NCI-H524 (cell line): ENCODE results near the gene JAG1.

Experiments
- DNase-seq, 2 experiments: peaks; one replicate each; lab custom pipeline; 2025; lab: John Stamatoyannopoulos, UW

The JAG1 gene

GRCh38 chr20:10673842-10674683 lies at the start of gene JAG1:
Gene JAG1, minus strand, starts transcription at chr20:10673999. Its CDS starts 469 bp downstream, at chr20:10673530.
- peak; percentile 83 to 91 for DNase-seq

DNA sequence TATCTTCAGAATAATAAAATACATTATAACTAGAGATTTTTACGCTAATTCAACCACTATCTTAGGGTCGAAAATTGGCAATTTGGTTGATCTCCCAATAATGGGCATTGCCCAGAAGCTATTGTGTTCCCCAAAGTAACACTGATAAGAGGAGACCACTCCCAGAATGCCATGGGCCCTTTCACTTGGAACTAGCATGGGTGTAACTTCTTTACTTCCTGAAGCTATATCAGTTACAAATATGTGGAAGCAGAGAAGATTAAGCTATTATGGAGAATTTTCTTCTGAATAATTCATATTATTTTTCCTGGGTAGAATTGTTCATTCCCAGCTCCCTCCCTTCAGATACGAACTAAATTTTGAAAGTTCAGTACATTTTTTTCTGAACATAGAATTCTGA lies 48.2 kb upstream of the JAG1 start:
- DNase-seq: no peak

GRCh38 chr20:10721137-10721896 lies 47.5 kb upstream of the JAG1 start:
- DNase-seq: no peak

GRCh38 chr20:10720565-10720964 lies 46.8 kb upstream of the JAG1 start:
- DNase-seq: no peak

DNA sequence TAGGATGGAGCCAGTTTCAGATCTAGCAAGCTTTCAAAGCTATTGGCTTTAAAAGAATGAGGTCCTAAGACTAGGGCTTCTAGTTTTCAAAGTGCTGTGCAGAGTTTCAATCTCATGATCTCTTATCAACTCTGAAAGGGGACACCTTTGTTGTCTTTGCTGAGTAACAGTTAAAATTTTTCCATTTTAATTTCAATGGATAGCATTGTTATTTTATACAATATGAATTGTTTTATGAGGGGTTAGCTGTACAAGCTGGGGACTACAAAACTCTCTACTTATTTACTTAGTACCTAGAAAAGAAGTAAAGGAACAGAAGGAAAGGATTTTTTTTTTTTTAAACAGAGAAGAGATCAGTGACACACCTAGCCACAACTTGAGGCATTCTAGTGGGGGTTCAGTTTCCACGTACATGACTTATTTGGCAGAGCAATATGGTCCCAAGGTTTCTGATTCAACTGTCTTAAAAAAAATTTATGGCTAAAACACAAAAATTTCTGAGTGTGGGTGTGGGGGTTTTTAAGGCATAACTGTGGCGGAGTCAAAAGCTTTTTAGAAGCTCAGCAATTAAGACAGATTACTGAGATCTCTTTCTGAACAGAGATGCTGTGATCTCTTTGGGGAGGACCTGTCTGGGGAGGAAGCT lies 46.1 kb upstream of the JAG1 start:
- no peak for DNase-seq

- DNase-seq: peak in 1 of 2 experiments; percentile 6
Measured at GRCh38 chr20:10718661-10719060, 44.9 kb upstream of the JAG1 start.

GRCh38 chr20:10716855-10717254 lies 43.1 kb upstream of the JAG1 start:
- DNase-seq: no peak

DNA sequence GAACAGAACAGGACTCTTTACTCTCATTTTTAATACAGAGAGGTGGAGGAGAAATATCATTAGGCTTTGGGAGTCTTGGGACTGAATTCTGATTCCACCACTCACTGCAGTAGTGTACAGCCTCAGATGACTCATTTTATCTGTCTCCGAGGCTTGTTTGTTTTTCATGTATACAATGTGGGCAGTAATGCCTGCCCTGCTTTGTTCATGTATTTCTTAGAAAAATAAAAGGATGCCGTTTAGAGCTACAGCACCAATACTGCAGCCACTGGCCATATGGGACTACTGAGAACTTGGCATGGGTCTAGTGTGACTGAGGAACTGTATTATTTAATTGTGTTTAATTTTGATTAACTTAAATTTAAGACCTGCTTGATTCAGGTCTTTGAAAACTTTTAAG lies 41.2 kb upstream of the JAG1 start:
- DNase-seq: no peak

- no peak for DNase-seq
Measured at GRCh38 chr20:10714236-10714975, 40.6 kb upstream of the JAG1 start.

GRCh38 chr20:10713161-10713560 lies 39.4 kb upstream of the JAG1 start:
- DNase-seq: peak in 1 of 2 experiments; percentile 41

GRCh38 chr20:10711903-10712451 lies 38.2 kb upstream of the JAG1 start:
- peak in 1 of 2 experiments; percentile 3 for DNase-seq

DNA sequence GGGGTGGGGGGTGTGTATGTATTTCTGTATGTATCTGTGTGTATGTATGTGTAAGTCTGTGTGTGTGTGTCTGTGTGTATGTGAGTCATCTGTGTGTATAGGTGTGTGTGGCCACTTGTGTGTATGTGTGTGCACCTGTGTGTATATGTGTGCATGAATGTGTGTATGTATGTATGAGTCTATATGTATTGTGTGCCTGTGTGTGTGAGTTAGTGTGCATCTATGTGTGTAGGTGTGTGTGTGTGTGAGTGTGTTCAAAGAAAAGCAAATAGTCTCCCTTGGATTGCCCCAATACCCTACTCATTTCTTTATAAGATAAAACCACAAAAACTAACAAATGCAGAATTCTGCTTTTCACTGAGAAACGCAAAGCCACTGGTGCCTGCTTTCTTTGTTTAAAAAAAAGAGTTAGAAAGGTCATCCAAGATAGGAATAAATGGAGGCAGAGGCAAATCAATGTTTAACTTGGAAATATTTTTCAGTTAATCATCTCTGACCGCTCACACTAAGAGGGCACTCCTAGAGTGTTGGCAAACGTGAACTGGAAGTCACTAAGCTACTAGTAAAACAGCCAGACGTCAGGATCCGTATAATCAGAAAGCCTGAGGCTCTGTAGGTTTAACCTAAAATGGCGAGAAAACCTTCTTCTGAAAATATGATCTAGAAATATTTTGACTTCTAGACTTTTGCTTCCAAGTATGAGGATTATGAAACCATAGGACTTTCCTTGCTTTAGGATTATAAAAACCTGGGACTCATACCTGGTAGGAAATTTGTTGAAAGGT lies 37.4 kb upstream of the JAG1 start:
- DNase-seq: no peak

- DNase-seq: no peak
Measured at GRCh38 chr20:10709916-10710315, 36.1 kb upstream of the JAG1 start.

DNA sequence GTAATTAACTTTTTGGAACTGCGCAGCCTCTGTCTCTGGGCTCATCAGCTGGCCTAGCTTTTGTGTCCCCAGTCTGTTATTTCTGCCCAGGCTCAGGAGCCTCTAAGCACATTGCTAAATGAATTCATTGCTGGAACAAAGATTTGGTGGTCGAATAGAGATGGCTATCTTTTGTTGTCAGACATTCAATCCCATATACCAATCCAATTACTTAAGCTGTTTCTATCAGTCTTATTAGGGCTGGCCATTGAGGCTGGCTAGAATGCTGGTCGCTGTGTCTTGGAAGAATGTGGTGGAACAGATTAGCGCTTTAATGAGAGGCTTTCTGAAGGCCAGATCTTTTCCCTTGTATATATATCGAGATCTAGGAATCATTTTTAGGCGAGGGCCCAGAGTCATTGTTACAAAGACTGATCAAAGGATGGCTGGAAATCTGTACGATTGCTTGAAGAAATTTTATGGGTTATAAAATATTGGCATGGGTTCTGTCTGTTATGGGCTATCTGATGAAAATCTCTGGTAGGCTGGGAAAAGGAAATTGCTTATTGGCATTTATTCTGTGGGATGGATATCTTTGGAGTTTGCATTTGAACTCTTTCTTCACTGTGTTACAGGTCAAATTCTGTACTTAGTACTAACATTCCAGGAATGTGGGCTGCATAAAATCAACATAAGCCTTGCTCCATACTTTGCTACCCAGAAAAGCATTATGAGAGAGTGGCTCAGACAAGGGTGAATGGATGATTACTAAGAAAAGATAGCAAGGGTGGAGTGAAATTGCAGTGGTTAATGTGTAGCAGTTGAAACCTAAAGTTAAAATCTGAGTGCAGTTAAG lies 34.8 kb upstream of the JAG1 start:
- DNase-seq: no peak

DNA sequence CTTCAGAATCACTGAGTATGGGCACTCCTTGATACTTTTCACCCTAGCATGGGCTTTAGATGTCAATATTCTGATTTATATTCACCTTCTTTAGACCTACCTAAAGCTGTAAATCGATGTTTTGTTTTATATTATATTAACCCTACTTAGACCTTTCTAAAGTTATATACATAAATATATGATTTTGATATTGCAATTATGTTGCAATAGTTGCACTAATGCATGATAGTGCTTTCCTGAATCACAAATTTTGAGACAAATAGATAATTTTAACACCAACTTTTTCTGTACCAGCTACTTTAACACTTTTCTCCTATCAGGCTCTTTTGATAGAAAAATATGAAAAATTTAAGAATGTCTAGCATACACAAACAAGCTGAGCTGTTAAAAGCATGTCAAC lies 34.0 kb upstream of the JAG1 start:
- no peak for DNase-seq

GRCh38 chr20:10707068-10707467 lies 33.3 kb upstream of the JAG1 start:
- DNase-seq: no peak

GRCh38 chr20:10706460-10706811 lies 32.6 kb upstream of the JAG1 start:
- DNase-seq: no peak

GRCh38 chr20:10705801-10706459 lies 32.1 kb upstream of the JAG1 start:
- DNase-seq: no peak

DNA sequence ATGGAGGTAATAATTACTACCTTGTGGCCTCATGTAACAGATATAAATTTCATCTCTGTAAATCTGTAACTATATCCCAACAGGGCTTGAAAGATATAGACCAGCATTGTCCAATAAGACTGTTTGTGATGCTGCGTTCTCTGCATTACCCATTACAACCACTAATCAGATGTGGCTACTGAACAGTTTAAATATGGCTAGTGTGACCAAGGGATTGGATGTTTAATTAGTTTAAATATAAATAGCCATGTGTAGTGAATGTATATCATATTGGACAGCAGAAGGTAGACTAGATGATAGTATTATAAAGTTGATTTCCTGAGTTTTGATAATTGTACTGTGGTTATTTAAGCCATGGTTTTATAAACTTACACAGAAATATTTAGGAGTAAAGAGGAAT lies 27.8 kb upstream of the JAG1 start:
- DNase-seq: no peak

DNA sequence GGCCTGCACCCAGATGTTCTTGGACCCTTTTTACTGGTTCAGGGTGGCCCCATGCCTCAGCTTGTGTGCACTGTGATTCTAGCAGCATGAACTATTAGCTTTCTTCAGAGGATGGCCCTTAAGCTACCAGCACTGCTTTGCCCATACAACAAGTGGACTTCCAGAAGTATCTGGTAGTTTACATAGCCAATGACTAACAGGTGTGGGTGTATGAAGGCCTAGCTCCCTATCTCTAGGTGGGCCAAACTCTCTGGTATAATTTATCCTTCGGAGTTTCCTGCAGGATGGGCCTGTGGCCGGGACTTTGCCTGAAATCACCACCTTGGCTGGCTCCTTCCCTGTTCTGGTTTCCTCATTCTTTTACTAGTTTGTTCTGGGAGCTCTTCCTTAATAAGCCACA lies 26.1 kb upstream of the JAG1 start:
- DNase-seq: no peak
